Activated CD4-positive, alpha-beta T cell treated with anti-CD3 and anti-CD28 coated beads, Interleukin-2, amount 50 U/mL, for 1 hour (primary cell): ENCODE results near the gene DSCAM.

Experiments
- DNase-seq: peaks from one replicate; pipeline ENCODE4 v3.0.0-alpha.2; 2020

The DSCAM gene

GRCh38 chr21:40433538-40433937 lies 413.4 kb downstream of the DSCAM start:
- no peak for DNase-seq

- no peak for DNase-seq
These were observed 421.0 kb downstream of the DSCAM start for GRCh38 chr21:40425981-40426380.

GRCh38 chr21:40422896-40423635 lies 423.9 kb downstream of the DSCAM start:
- no peak for DNase-seq

- no peak for DNase-seq
These were observed 425.8 kb downstream of the DSCAM start for GRCh38 chr21:40421121-40421520.

GRCh38 chr21:40416572-40416971 lies 430.4 kb downstream of the DSCAM start:
- DNase-seq: no peak

- no peak for DNase-seq
These were observed 438.4 kb downstream of the DSCAM start for GRCh38 chr21:40408561-40408960.

- no peak for DNase-seq
These were observed 442.6 kb downstream of the DSCAM start for GRCh38 chr21:40404396-40404800.

- DNase-seq: no peak
These were observed 443.9 kb downstream of the DSCAM start for GRCh38 chr21:40402884-40403582.

GRCh38 chr21:40395732-40396131 lies 451.2 kb downstream of the DSCAM start:
- DNase-seq: no peak

- no peak for DNase-seq
These were observed 453.9 kb downstream of the DSCAM start for GRCh38 chr21:40393066-40393465.

- DNase-seq: no peak
These were observed 458.9 kb downstream of the DSCAM start for GRCh38 chr21:40388046-40388445.

- no peak for DNase-seq
These were observed 459.8 kb downstream of the DSCAM start for GRCh38 chr21:40386981-40387747.

GRCh38 chr21:40386294-40386911 lies 460.6 kb downstream of the DSCAM start:
- peak; percentile 0 for DNase-seq

GRCh38 chr21:40385883-40386282 lies 461.1 kb downstream of the DSCAM start:
- no peak for DNase-seq

GRCh38 chr21:40383951-40384350 lies 463.0 kb downstream of the DSCAM start:
- no peak for DNase-seq

GRCh38 chr21:40381111-40381510 lies 465.8 kb downstream of the DSCAM start:
- DNase-seq: no peak

- DNase-seq: no peak
These were observed 466.8 kb downstream of the DSCAM start for GRCh38 chr21:40379881-40380810.

GRCh38 chr21:40377135-40377534 lies 469.8 kb downstream of the DSCAM start:
- no peak for DNase-seq

GRCh38 chr21:40373761-40374160 lies 473.2 kb downstream of the DSCAM start:
- no peak for DNase-seq

GRCh38 chr21:40372506-40372905 lies 474.5 kb downstream of the DSCAM start:
- no peak for DNase-seq

- no peak for DNase-seq
These were observed 475.6 kb downstream of the DSCAM start for GRCh38 chr21:40371329-40371728.

GRCh38 chr21:40356644-40357043 lies 490.3 kb downstream of the DSCAM start:
- DNase-seq: no peak
